ENCODE results near the gene TMEM129.
"Not testable (repeated sequence)": the region's sequence is repeated elsewhere in the genome, so short reads cannot be mapped to it uniquely, and the experiment has no call there.

The TMEM129 gene

DNA sequence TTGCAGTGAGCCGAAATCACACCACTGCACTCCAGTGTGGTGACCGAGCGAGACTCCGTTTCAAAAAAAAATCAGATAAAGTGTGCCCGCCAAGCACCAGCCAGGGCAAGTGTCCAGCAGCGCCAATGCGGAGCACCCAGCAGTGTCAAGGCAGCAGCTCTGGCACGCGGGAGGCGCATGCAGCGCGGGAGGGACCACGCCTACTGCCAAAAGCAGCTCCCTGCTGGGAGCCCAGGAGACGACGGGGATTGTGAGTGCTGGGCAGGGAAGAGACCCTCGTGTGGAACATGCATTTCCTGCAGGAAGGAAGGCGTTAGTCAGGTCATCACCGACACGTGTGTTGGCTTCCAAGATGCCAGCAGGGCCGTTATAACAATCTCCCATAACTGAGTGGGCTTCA, 47.5 kb downstream of the TMEM129 start:
- Histone ChIP-seq H3K9ac (ENCODE audit: low read length) (no peak overlapping the region), H3K36me3 (replicated peaks; ENCODE audit: insufficient read depth, low read length) (no peaks in the 10 kb centered on the region), H3F3A (ENCODE audit: insufficient read depth, low read length) (no peaks in the 10 kb centered on the region), H2AFZ (ENCODE audit: low read length) (no peak overlapping the region), H3K4me3 (ENCODE audit: low read length) (no peak overlapping the region), H3K4me2 (ENCODE audit: low read depth, low read length) (no peak overlapping the region), H3K79me2 (ENCODE audit: low read length) (no peaks in the 10 kb centered on the region), H3K9me3 (replicated peaks; ENCODE audit: insufficient read depth, low read length) (no peaks in the 10 kb centered on the region), H4K20me1 (ENCODE audit: insufficient read depth, low read length) (no peaks in the 10 kb centered on the region), H3K27ac (ENCODE audit: low read length) (no peak overlapping the region), H3K4me1 (ENCODE audit: low read length) (no peaks in the 10 kb centered on the region), H3K9me2 (replicated peaks; ENCODE audit: insufficient read depth, low read length) (no peaks in the 10 kb centered on the region), H3K27me3 (replicated peaks; ENCODE audit: insufficient read depth, low read length) (peaks cover 18% of the 10 kb centered on the region; the same call in 1 of the 2 replicates)
- no peak for TF ChIP-seq EZH2phosphoT487 (IDR thresholded peaks at IDR 0.05; ENCODE audit: low read length)
- TF ChIP-seq EZH2 (optimal IDR thresholded peaks at IDR 0.05; ENCODE audit: low read depth, low read length) = no peak
- TF ChIP-seq, protein P1, sequence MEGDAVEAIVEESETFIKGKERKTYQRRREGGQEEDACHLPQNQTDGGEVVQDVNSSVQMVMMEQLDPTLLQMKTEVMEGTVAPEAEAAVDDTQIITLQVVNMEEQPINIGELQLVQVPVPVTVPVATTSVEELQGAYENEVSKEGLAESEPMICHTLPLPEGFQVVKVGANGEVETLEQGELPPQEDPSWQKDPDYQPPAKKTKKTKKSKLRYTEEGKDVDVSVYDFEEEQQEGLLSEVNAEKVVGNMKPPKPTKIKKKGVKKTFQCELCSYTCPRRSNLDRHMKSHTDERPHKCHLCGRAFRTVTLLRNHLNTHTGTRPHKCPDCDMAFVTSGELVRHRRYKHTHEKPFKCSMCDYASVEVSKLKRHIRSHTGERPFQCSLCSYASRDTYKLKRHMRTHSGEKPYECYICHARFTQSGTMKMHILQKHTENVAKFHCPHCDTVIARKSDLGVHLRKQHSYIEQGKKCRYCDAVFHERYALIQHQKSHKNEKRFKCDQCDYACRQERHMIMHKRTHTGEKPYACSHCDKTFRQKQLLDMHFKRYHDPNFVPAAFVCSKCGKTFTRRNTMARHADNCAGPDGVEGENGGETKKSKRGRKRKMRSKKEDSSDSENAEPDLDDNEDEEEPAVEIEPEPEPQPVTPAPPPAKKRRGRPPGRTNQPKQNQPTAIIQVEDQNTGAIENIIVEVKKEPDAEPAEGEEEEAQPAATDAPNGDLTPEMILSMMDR (IDR thresholded peaks at IDR 0.05; ENCODE audit: low read length) = no peak
- no peak for DNase-seq

DNA sequence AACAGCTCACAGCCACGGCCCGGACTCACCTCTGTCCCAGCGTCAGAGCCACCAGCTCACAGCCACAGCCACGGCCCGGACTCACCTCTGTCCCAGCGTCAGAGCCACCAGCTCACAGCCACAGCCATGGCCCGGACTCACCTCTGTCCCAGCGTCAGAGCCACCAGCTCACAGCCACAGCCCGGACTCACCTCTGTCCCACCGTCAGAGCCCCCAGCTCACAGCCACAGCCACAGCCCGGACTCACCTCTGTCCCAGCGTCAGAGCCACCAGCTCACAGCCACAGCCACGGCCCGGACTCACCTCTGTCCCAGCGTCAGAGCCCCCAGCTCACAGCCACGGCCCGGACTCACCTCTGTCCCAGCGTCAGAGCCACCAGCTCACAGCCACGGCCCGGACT, 50.1 kb downstream of the TMEM129 start:
- H3K36me3 ChIP-seq (replicated peaks; ENCODE audit: insufficient read depth, low read length); H3K27ac ChIP-seq (ENCODE audit: low read length); H3K4me2 ChIP-seq (ENCODE audit: low read depth, low read length); H3K4me3 ChIP-seq (ENCODE audit: low read length); H3K4me1 ChIP-seq (ENCODE audit: low read length); H3K79me2 ChIP-seq (ENCODE audit: low read length); H3K9ac ChIP-seq (ENCODE audit: low read length); DNase-seq; H2AFZ ChIP-seq (ENCODE audit: low read length); H3K9me3 ChIP-seq (replicated peaks; ENCODE audit: insufficient read depth, low read length); H4K20me1 ChIP-seq (ENCODE audit: insufficient read depth, low read length); H3K9me2 ChIP-seq (replicated peaks; ENCODE audit: insufficient read depth, low read length); H3F3A ChIP-seq (ENCODE audit: insufficient read depth, low read length): not testable (repeated sequence)
- H3K27me3 ChIP-seq (replicated peaks; ENCODE audit: insufficient read depth, low read length) = peaks cover 14% of the 10 kb centered on the region; the same call in 1 of the 2 replicates

DNA sequence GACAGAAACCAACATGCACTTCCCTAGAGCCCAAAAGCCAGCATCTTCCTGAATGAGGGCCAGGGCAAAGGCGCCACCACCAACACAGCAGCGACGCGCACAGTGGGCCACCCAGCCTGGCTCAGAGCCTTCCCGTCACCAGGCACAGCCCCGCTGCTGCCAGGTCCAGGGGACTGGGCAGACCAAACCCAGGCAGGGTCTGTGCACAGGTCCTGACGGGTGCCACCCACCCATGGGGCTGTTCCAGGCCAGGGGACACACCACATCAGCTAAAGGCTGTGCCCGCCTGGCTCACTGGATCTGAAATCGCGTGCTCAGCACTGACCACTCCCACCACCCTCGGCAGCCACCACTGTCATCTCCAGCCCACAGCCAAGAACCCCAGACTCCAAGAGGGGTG, 50.8 kb downstream of the TMEM129 start:
- H3K36me3 ChIP-seq (replicated peaks; ENCODE audit: insufficient read depth, low read length) = no peaks in the 10 kb centered on the region
- H3K4me2 ChIP-seq (ENCODE audit: low read depth, low read length) = no peak overlapping the region
- no peaks in the 10 kb centered on the region for H3K79me2 ChIP-seq (ENCODE audit: low read length)
- H2AFZ ChIP-seq (ENCODE audit: low read length) = no peak overlapping the region
- H3K4me3 ChIP-seq (ENCODE audit: low read length) = no peak overlapping the region
- TF ChIP-seq EZH2phosphoT487 (IDR thresholded peaks at IDR 0.05; ENCODE audit: low read length) (no peak), EZH2 (optimal IDR thresholded peaks at IDR 0.05; ENCODE audit: low read depth, low read length) (no peak)
- TF ChIP-seq, protein P1 (IDR thresholded peaks at IDR 0.05; ENCODE audit: low read length) = no peak
- no peak overlapping the region for H3K27ac ChIP-seq (ENCODE audit: low read length)
- H3K9ac ChIP-seq (ENCODE audit: low read length) = no peak overlapping the region
- no peak for DNase-seq
- H3F3A ChIP-seq (ENCODE audit: insufficient read depth, low read length) = no peaks in the 10 kb centered on the region
- H3K27me3 ChIP-seq (replicated peaks; ENCODE audit: insufficient read depth, low read length) = peaks cover 7% of the 10 kb centered on the region; the same call in 1 of the 2 replicates
- no peaks in the 10 kb centered on the region for H3K4me1 ChIP-seq (ENCODE audit: low read length)
- no peaks in the 10 kb centered on the region for H3K9me3 ChIP-seq (replicated peaks; ENCODE audit: insufficient read depth, low read length)
- H3K9me2 ChIP-seq (replicated peaks; ENCODE audit: insufficient read depth, low read length) = no peaks in the 10 kb centered on the region
- no peaks in the 10 kb centered on the region for H4K20me1 ChIP-seq (ENCODE audit: insufficient read depth, low read length)

DNA sequence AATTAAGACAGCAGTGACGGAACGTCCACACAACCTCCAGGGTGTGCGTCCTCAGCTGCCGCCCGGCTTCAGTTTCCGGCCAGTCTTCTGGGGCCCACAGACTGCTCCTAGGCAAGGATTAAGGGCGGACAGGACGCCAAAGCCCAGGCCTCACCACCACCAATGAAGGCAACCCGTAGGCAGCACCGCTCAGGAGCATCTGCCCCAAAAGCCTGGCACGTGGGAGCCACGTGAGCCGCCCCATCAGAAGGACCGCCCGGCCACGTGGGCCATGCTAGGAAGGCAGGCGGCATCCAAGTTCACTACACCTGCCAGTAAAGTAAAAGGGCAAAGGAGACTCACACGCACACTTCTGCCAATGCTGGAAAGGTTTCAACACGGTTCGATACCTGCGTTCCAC, 51.3 kb downstream of the TMEM129 start:
- peaks cover 3% of the 10 kb centered on the region; the same call in 1 of the 2 replicates for H3K27me3 ChIP-seq (replicated peaks; ENCODE audit: insufficient read depth, low read length)
- H3K4me1 ChIP-seq (ENCODE audit: low read length) = no peaks in the 10 kb centered on the region
- no peak overlapping the region for H2AFZ ChIP-seq (ENCODE audit: low read length)
- H4K20me1 ChIP-seq (ENCODE audit: insufficient read depth, low read length) = no peaks in the 10 kb centered on the region
- no peak overlapping the region for H3K4me3 ChIP-seq (ENCODE audit: low read length)
- H3K9me3 ChIP-seq (replicated peaks; ENCODE audit: insufficient read depth, low read length) = no peaks in the 10 kb centered on the region
- no peak overlapping the region for H3K9ac ChIP-seq (ENCODE audit: low read length)
- no peak overlapping the region for H3K4me2 ChIP-seq (ENCODE audit: low read depth, low read length)
- H3K9me2 ChIP-seq (replicated peaks; ENCODE audit: insufficient read depth, low read length) = no peaks in the 10 kb centered on the region
- no peak overlapping the region for H3K27ac ChIP-seq (ENCODE audit: low read length)
- no peaks in the 10 kb centered on the region for H3K79me2 ChIP-seq (ENCODE audit: low read length)
- no peak for DNase-seq
- no peaks in the 10 kb centered on the region for H3F3A ChIP-seq (ENCODE audit: insufficient read depth, low read length)
- no peaks in the 10 kb centered on the region for H3K36me3 ChIP-seq (replicated peaks; ENCODE audit: insufficient read depth, low read length)
- TF ChIP-seq EZH2phosphoT487 (IDR thresholded peaks at IDR 0.05; ENCODE audit: low read length) (no peak), EZH2 (optimal IDR thresholded peaks at IDR 0.05; ENCODE audit: low read depth, low read length) (no peak)
- TF ChIP-seq, protein P1 (IDR thresholded peaks at IDR 0.05; ENCODE audit: low read length) = no peak
